SJCRH30 (cell line): ENCODE data around the gene PHF19. TPM values are rescaled to one million over a fixed set of nuclear protein-coding genes. Genes with fewer than 3 reads are reported as not detected.

Source experiments
- DNase-seq, 2 experiments: peaks; one replicate each; pipeline ENCODE4 v3.0.0-alpha.2; 2015 to 2020
- H3K27ac ChIP-seq: fragments of 250-450 bp; sonication (Bioruptor Pico); 2 replicates; pipeline ENCODE4 v1.5.1; 2020; ENCODE audit warnings: mild to moderate bottlenecking, moderate library complexity
- H3K27me3 ChIP-seq: fragments of 250-450 bp; sonication (Bioruptor Pico); 2 replicates; pipeline ENCODE4 v1.5.1; 2020; ENCODE audit warnings: mild to moderate bottlenecking, moderate library complexity
- H3K36me3 ChIP-seq: fragments of 250-450 bp; sonication (Bioruptor Pico); 2 replicates; pipeline ENCODE4 v1.5.1; 2020; ENCODE audit warnings: mild to moderate bottlenecking, moderate library complexity
- H3K4me1 ChIP-seq: fragments of 250-450 bp; sonication (Bioruptor Pico); 2 replicates; pipeline ENCODE4 v1.5.1; 2020; ENCODE audit warnings: mild to moderate bottlenecking, moderate library complexity
- H3K4me3 ChIP-seq: fragments of 250-450 bp; sonication (Bioruptor Pico); 2 replicates; pipeline ENCODE4 v1.5.1; 2020; ENCODE audit warnings: mild to moderate bottlenecking, moderate library complexity
- H3K9me3 ChIP-seq: fragments of 250-450 bp; sonication (Bioruptor Pico); replicated peaks from 2 replicates; pipeline ENCODE4 v1.5.1; 2020; ENCODE audit warnings: mild to moderate bottlenecking, moderate library complexity
- total RNA-seq: library from RNA; depleted of rRNA; stranded (reverse); fragments of >200 nt; shearing (Covaris generic); gene quantifications from 2 replicates; pipeline ENCODE4 v1.2.3, GENCODE V29; 2014

The PHF19 gene
- total RNA-seq, 1 experiment from 2014 or later: 24.1 TPM

DNA sequence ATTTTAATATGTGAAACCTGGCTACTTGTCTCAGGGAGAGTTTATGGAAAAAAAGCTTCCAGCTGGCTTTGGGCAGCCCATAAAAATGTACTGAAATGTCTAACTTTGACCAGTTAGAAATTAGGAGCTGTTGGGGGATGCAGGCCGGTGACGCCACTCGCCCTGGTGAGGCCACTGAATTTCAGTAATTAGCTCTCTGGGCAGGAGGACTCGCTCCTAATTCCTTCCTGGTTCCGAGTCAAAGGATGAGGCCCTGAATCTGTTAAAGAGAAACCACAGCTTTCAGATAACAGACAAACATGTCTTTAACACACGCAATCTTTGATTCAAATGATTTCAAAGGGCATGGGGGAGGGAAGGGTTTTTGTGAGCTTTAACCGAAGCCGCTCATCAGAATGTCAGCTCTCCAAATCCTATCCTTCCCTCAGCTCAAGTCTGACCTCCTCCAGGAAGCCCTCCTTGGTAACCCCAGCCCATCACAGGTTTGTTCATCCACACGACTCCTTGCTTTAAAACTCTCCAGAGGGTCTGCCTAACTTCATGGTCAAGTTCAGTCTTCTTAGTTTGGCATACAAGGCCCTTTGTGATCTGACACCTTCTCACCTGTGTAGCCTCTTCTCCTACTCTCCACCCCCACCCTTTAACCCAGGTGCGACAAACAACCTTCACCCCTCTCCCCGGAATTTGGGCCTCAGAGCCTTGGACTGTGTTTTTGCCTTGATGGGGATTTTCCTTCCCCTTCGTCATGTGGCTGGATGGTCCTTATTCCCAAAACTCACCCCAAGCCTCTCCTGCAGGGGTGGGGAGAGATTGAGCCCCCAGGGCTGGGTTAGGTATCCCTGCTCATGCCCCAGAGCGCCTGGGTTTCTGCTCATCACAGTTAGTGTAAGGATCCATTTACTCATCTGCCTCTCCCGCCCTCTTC is 13.6 kb upstream of the PHF19 start:
- no peaks in the 10 kb centered on the region for H3K9me3 ChIP-seq
- H3K4me3 ChIP-seq: no peak overlapping the region
- no peak overlapping the region for H3K27ac ChIP-seq
- peaks cover 25% of the 10 kb centered on the region for H3K4me1 ChIP-seq
- no peak for DNase-seq
- H3K27me3 ChIP-seq: no peaks in the 10 kb centered on the region
- no peaks in the 10 kb centered on the region for H3K36me3 ChIP-seq

DNA sequence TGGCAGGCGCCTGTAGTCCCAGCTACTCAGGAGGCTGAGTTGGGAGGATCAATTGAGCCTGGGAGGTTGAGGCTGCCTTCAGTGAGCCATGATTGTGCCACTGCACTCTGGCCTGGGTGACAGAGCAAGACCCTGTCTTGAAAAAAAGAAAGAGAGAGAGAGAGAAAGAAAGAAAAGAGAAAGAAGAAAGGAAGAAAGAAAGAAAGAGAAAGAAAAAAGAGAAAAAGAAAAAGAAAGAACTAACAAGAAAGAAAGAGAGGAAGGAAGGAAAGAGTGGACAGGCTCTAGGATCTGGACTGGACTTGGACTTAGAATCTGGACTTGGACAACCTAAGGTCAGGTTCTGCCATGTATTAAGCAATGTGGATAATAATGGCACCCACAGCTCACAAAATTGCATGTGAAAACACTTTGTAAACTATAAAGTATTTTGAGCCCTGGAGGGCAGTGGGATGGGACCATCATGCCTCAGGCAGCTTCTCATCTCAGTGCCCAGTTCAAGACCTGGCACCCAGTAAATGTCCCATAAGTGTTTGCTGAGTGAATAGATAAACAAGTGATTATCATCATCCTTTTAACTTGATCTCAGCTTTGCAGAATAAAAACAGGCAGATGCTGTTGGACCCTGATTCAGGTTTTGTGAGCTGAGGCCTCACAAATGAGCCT is 12.8 kb upstream of the PHF19 start:
- Histone ChIP-seq H3K27me3 (no peaks in the 10 kb centered on the region), H3K9me3 (no peaks in the 10 kb centered on the region), H3K36me3 (no peaks in the 10 kb centered on the region), H3K27ac (no peak overlapping the region), H3K4me3 (no peak overlapping the region), H3K4me1 (peaks cover 25% of the 10 kb centered on the region)
- no peak for DNase-seq

DNA sequence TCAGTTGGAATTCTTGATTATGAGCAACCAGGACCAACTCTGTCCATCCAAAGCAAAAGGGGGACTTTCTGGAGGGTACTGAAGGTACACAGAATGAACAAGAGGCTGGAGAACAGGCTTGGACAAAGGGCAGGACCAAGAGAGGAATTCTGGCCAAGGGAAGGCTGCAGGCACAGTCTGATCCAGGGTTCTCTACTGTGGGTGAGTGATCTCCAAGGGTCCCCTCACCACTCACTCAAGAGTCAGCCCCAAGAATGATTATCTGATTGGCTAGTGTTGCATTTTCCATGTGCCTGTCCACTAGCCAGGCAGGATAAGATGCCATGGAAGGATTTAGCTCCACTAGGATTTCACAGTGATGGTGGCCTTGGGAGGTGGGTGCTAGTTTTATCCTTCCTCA is 11.6 kb upstream of the PHF19 start:
- no peak for DNase-seq
- Histone ChIP-seq H3K9me3 (no peaks in the 10 kb centered on the region), H3K4me3 (no peak overlapping the region), H3K4me1 (peaks cover 25% of the 10 kb centered on the region), H3K36me3 (no peaks in the 10 kb centered on the region), H3K27me3 (no peaks in the 10 kb centered on the region), H3K27ac (no peak overlapping the region)

DNA sequence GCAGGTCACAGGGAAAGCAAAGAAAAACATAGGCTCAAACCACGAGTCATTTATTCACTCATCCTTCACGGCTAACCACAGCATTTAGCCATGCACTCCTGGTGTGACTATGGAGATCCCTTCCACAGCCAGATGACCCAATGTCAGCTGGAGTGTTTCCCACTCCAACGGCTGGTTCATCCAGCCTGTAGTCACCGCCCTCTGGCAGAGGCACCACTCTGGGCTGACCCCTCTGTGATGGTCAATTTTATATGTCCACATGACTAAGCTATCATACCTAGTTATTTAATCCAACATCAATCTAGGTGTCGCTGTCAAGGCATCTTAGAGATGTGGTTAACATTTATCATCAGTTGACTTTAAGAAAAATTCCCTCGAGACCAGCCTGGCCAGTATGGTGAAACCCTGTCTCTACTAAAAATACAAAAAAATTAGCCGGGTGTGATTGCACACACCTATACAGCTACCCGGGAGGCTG is 9.5 kb upstream of the PHF19 start:
- Histone ChIP-seq H3K9me3 (no peaks in the 10 kb centered on the region), H3K27ac (no peak overlapping the region), H3K4me3 (no peak overlapping the region), H3K27me3 (no peaks in the 10 kb centered on the region), H3K4me1 (peaks cover 7% of the 10 kb centered on the region), H3K36me3 (no peaks in the 10 kb centered on the region)
- DNase-seq: peak in 1 of 2 experiments; percentile 45

DNA sequence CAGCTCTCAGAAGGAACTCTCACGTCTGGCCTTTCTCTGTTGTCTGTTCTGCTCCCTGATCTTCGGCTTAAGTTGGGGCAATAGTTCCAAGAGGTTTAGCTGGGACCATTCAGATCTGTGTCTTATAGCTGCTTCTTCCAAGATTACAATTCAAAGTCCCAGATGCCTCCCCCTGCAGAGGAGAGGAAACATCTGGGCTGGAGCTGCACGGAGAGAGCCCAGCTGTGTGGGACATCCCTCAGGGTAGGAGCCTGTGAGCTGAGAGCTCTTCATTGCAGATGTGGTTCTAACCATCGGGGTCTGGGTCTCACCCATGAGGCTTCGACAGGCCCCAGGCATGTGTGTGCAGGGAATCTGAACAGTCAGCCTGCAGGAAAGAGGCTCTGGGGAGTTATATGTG is 9.0 kb upstream of the PHF19 start:
- Histone ChIP-seq H3K9me3 (no peaks in the 10 kb centered on the region), H3K27me3 (no peaks in the 10 kb centered on the region), H3K4me3 (no peak overlapping the region), H3K4me1 (peaks cover 3% of the 10 kb centered on the region; the same call in 1 of the 2 replicates), H3K36me3 (no peaks in the 10 kb centered on the region), H3K27ac (no peak overlapping the region)
- DNase-seq: no peak

DNA sequence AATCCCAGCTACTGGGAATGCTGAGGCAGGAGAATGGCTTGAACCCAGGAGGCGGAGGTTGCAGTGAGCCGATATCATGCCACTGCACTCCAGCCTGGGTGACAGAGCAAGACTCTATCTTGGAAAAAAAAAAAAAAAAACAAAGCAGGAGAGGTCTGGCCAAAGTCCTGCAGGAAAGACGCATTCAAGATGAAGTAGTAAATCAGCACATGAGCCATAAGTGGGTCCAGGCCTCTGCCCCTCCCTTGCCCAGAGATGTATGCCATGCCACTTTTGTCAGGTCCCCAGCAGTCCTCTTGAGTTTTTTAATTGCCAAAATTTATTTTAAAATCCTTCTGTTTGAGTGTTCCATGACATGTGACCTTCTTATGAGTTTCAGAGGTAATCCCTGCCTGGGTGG is 8.5 kb upstream of the PHF19 start:
- no peaks in the 10 kb centered on the region for H3K27me3 ChIP-seq
- no peak overlapping the region for H3K27ac ChIP-seq
- peaks cover 3% of the 10 kb centered on the region; the same call in 1 of the 2 replicates for H3K4me1 ChIP-seq
- no peak for DNase-seq
- H3K9me3 ChIP-seq: no peaks in the 10 kb centered on the region
- no peaks in the 10 kb centered on the region for H3K36me3 ChIP-seq
- H3K4me3 ChIP-seq: no peak overlapping the region

DNA sequence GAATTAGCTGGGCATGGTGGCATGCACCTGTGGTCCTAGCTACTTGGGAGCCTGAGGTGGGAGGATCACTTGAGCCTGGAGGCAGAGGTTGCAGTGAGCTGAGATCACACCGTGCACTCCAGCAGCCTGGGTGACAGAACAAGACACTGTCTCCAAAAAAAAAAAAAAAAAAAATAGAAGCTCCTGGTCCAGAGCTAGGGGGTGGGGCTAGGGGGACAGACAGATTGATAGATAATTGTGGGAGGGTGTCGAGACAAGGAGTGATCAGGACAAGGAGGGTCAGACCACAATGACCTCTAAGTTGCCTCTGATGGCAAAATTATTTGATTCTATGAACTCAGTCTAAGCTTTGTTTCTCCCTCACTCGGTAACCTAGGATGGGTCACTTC is 6.6 kb upstream of the PHF19 start:
- Histone ChIP-seq H3K9me3 (no peaks in the 10 kb centered on the region), H3K4me3 (no peak overlapping the region), H3K27ac (no peak overlapping the region), H3K4me1 (peaks cover 3% of the 10 kb centered on the region; the same call in 1 of the 2 replicates), H3K36me3 (no peaks in the 10 kb centered on the region), H3K27me3 (no peaks in the 10 kb centered on the region)
- DNase-seq: no peak

DNA sequence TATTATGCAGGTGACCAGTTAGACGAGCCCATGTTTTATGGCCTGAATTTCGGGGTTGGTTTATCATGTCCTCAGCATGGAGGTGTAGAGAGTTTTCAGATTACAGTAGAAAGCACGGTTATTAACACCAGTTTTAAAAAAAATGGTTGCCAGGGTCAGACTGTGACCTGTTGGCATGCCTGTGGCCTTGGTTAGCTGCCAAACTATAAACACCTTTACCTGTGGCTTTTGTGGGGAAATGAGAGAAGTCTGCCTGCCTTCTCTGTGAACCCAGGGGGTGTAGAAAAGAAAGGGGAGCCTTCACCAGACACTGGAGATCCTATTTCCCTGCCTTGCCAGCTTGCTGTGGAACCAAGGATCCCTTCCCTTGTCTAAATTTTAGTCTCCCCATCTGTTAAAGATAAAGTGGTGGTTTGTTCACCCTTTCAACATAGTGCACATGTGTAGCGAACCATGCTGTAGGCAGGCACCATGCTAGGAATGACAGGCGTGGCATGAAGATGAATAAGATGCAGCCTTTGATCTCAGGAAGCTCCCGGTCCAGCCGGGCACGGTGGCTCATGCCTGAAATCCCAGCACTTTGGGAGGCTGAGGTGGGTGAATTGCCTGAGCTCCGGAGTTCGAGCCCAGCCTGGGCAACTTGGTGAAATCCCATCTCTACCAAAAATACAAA is 6.1 kb upstream of the PHF19 start:
- DNase-seq: peak in 1 of 2 experiments; percentile 17
- Histone ChIP-seq H3K27ac (no peak overlapping the region), H3K27me3 (no peaks in the 10 kb centered on the region), H3K4me1 (peaks cover 6% of the 10 kb centered on the region; the same call in 1 of the 2 replicates), H3K9me3 (no peaks in the 10 kb centered on the region), H3K36me3 (no peaks in the 10 kb centered on the region), H3K4me3 (no peak overlapping the region)

DNA sequence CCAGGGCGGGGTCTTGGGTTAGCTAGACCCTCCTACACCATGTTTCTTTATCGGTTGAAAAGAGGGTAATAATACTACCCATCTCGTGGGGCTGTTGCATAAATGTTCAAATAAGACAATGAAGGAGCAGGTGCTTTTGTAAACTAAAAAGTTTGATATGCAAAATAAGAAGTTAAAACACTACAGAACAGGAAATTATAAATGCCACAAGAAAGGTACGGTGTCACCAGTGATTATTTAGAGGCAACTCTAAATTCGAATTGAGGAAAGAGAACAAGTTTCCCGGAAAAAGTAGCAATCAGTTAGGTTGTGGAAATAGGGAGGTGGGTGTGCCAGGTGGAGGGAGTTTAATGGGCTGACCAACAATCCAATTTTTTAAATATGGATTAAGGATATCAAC is 2.5 kb upstream of the PHF19 start:
- Histone ChIP-seq H3K36me3 (no peaks in the 10 kb centered on the region), H3K4me1 (peaks cover 9% of the 10 kb centered on the region; the same call in 1 of the 2 replicates), H3K27ac (no peak overlapping the region), H3K9me3 (no peaks in the 10 kb centered on the region), H3K27me3 (no peaks in the 10 kb centered on the region), H3K4me3 (no peak overlapping the region)
- no peak for DNase-seq

DNA sequence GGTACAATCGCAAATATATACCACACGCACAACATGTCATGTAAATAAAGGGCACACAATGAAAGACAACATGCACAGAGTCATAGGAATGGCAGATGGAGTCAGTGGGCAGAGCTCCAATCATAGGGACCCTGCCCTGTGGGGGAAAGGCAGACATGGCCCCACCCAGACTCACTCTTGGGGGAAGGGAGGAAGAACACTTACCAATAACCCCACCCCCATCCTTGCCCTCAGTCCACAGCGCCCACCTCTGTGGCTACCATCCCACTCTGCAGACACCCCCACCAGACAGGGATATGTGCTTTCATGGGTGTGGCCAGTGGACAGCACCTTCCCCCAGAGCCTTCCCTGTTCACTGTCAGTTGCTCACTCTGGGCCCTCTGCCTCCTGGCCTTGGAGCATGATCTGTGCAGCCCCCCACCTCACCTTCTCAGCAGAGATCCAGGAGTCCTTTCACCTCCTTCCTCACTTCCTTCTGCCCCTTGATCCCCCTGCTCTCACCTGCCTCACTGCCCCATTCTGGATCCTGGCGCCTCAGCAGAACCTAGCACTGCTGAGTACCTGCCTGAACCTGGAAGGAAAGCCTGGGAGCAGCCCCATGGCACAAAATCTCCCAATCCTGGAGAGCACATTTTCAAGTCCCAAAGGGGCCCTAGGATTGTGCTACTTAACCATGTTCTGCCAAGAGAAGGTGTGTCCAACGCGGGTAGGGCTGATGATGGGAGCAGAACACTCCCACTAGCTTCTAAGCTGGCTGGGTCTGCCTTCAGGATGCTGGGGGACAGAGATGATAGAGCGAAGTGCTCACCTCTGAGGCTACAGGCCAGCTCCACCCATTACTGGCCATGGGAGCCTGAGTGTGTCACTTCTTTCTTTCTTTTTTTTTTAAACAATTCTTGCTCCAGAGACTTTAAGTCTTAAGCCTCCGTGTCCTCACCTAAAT is 1.5 kb upstream of the PHF19 start:
- peak overlapping the region; percentile 74 for H3K4me3 ChIP-seq
- peaks cover 9% of the 10 kb centered on the region; the same call in 1 of the 2 replicates for H3K4me1 ChIP-seq
- peak in 1 of 2 experiments; percentile 20 for DNase-seq
- no peaks in the 10 kb centered on the region for H3K36me3 ChIP-seq
- H3K27me3 ChIP-seq: no peaks in the 10 kb centered on the region
- H3K9me3 ChIP-seq: no peaks in the 10 kb centered on the region
- no peak overlapping the region for H3K27ac ChIP-seq

DNA sequence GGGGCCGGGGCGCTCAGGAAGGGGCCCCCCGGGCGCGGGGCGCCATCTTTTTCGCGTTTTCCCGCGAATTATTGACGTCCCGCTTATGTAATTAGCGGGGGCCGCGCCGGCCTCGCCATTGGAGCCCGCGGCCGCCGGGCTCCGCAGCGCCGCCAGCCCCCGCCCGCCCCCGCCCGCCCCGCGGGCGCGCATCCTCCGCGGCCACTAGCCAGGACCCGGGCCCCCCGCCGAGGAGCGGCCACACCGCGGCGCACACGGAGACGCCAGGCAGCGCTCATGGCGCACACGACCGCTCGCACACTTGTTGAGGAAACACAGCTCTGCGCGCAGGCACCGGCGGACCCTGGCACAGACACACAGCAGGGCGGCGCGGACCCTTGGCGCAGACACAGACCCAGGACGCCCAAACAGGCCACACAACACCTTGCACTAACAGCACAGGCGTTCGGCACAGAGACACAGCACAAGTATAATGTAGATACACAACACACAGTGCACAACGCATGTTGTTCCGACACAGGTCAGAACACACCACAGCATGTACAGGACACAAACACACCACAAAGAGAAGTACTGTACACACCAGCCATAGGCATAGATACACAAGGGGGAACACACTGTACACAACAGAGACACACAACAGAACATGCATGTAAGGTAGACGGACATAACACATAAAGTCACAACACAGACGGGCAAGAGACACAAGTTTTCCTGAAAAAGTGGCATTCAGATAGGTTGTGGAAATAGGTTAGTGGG is 467 bp upstream of the PHF19 start:
- no peaks in the 10 kb centered on the region for H3K27me3 ChIP-seq
- H3K9me3 ChIP-seq: no peaks in the 10 kb centered on the region
- DNase-seq: peak; percentile 70 to 71
- no peaks in the 10 kb centered on the region; the same call in 1 of the 2 replicates for H3K36me3 ChIP-seq
- H3K27ac ChIP-seq: peak overlapping the region; percentile 34; the same call in 1 of the 2 replicates
- peak overlapping the region; percentile 74 for H3K4me3 ChIP-seq
- H3K4me1 ChIP-seq: peaks cover 6% of the 10 kb centered on the region; the same call in 1 of the 2 replicates

DNA sequence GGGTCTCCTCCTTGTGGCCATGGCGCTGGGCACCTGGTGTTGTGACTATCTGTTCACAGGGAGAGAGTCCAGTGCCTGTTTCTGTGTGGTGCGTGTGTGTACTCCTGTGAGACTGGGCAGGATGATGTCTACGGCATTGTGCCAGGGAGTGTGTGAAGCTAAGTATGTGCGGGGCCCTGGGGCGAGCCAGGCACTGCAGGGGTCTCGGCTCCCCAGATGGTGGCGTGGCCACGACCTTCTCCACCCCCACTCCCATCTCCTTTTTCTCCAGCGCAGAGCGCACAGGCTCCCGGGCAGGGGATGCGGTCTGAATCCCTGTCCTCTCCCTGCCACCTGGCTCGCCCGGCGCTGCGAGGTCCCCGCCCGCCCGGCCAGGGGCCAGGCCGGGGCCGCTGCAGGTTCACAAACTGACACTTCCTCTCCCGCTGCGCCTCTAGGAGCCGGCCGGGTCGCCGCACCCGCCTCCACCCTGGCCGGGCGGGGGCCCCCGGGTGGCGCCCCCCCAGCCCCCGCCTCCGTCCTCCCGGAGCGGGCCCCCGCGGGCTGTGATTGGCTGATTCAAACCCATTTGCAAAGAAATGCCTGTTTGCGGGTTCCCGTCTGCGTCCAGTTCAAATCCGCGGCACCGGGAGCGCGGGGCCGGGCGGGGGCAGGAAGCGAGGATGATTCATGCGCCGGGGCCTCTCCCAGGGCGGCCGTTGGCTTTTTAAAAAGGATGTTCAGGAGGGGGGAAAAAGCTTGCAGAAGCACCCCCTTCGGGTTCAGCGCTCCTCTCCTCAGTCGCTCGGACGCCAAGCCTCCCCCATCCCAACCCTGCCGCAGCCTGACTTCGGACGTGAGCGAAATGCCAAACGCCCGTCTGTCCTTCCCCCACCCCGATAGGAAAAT is 790 bp downstream of the PHF19 start:
- Histone ChIP-seq H3K4me3 (peak overlapping the region; percentile 59), H3K9me3 (no peaks in the 10 kb centered on the region), H3K27ac (peak overlapping the region; percentile 80), H3K36me3 (peaks cover 5% of the 10 kb centered on the region), H3K4me1 (peaks cover 6% of the 10 kb centered on the region; the same call in 1 of the 2 replicates), H3K27me3 (no peaks in the 10 kb centered on the region)
- DNase-seq: peak; percentile 66 to 69
